Measurements from ENCODE around the gene SLC41A1. TPM values are rescaled to one million over a fixed set of nuclear protein-coding genes. Genes with fewer than 3 reads are reported as not detected.

The SLC41A1 gene
- polyA plus RNA-seq, 1 of the 3 experiments (the other 2 are of a cell fraction): 18.3 TPM

GRCh38 chr1:205743977-205744376, 69.0 kb downstream of the SLC41A1 start:
- TF ChIP-seq RCOR1 (IDR thresholded peaks at IDR 0.05; ENCODE audit: low read length) (no peak), MEF2A (IDR thresholded peaks at IDR 0.05; ENCODE audit: borderline replicate concordance, low read depth) (no peak), GABPA (IDR thresholded peaks at IDR 0.05; ENCODE audit: low read depth) (no peak)
- Histone ChIP-seq H3K9ac (no peak overlapping the region), H3K36me3 (replicated peaks in 1 of 2; ENCODE audit: control insufficient read depth in 1 of 2, insufficient read depth in 2 of 2, low read length in 1 of 2) (peaks cover 14 to 41% of the 10 kb centered on the region in 2 experiments), H3K4me1 (ENCODE audit: control insufficient read depth in 1 of 2, insufficient read depth in 2 of 2, low read depth in 1 of 2, low read length in 1 of 2) (peaks cover 15 to 28% of the 10 kb centered on the region in 2 experiments; a peak in 3 of 4 replicates), H3K9me3 (no peaks in the 10 kb centered on the region), H3K9me2 (no peaks in the 10 kb centered on the region), H3F3A (replicated peaks; ENCODE audit: insufficient read depth) (peaks cover 20% of the 10 kb centered on the region), H3K27ac (ENCODE audit: low read depth in 2 of 2, low read length in 1 of 2) (no peak overlapping the region), H3K4me3 (ENCODE audit: low read depth in 2 of 2, low read length in 1 of 2) (no peak overlapping the region), H3K4me2 (no peak overlapping the region), H4K20me1 (ENCODE audit: insufficient read depth) (peaks cover 94% of the 10 kb centered on the region), H3K27me3 (ENCODE audit: insufficient read depth) (no peaks in the 10 kb centered on the region), H3K79me2 (ENCODE audit: insufficient read depth) (peaks cover 100% of the 10 kb centered on the region), H2AFZ (ENCODE audit: low read depth) (no peak overlapping the region)
- POLR2A ChIA-PET: no interaction called here
- no peak for DNase-seq
- WGBS (ENCODE audit: low lambda C conversion rate): 75% methylated on average over 4 of the region's 4 CpGs
- CTCF ChIA-PET: interaction anchor here (1.5 to 3.6 kb wide), 3 partner anchors 33 to 233 kb away, joined by 4 to 20 read pairs (median 8); no protein-coding TSS in a partner anchor

- Histone ChIP-seq H3K27ac (ENCODE audit: low read depth in 2 of 2, low read length in 1 of 2) (no peak overlapping the region), H3F3A (replicated peaks; ENCODE audit: insufficient read depth) (peaks cover 21% of the 10 kb centered on the region), H3K9ac (no peak overlapping the region), H4K20me1 (ENCODE audit: insufficient read depth) (peaks cover 92% of the 10 kb centered on the region), H3K9me3 (no peaks in the 10 kb centered on the region), H3K9me2 (no peaks in the 10 kb centered on the region), H3K27me3 (ENCODE audit: insufficient read depth) (no peaks in the 10 kb centered on the region), H3K4me1 (ENCODE audit: control insufficient read depth in 1 of 2, insufficient read depth in 2 of 2, low read depth in 1 of 2, low read length in 1 of 2) (peaks cover under 1 to 17% of the 10 kb centered on the region in 2 experiments; a peak in 3 of 4 replicates), H3K79me2 (ENCODE audit: insufficient read depth) (peaks cover 100% of the 10 kb centered on the region), H3K4me3 (ENCODE audit: low read depth in 2 of 2, low read length in 1 of 2) (no peak overlapping the region), H3K4me2 (no peak overlapping the region), H3K36me3 (replicated peaks in 1 of 2; ENCODE audit: control insufficient read depth in 1 of 2, insufficient read depth in 2 of 2, low read length in 1 of 2) (peaks cover 7 to 45% of the 10 kb centered on the region in 2 experiments), H2AFZ (ENCODE audit: low read depth) (no peak overlapping the region)
- POLR2A ChIA-PET: no interaction called here
- 90% methylated on average over 1 of the region's 1 CpG for WGBS (ENCODE audit: low lambda C conversion rate)
- DNase-seq: no peak
- CTCF ChIA-PET: interaction anchor here (1.0 kb wide), 1 partner anchor 228 kb away, joined by 4 read pairs; no protein-coding TSS in a partner anchor
- TF ChIP-seq POLR2AphosphoS5 (IDR thresholded peaks at IDR 0.05; ENCODE audit: low read depth, low read length) (no peak), RCOR1 (IDR thresholded peaks at IDR 0.05; ENCODE audit: low read length) (no peak), GABPA (IDR thresholded peaks at IDR 0.05; ENCODE audit: low read depth) (no peak), JUND (IDR thresholded peaks at IDR 0.05) (no peak), IRF3 (IDR thresholded peaks at IDR 0.05; ENCODE audit: low read depth, low read length) (no peak), ELF1 (IDR thresholded peaks at IDR 0.05) (no peak), RXRA (IDR thresholded peaks at IDR 0.05; ENCODE audit: borderline replicate concordance, low read depth) (no peak), RAD21 (IDR thresholded peaks at IDR 0.05; ENCODE audit: low read length) (no peak)
Measured at GRCh38 chr1:205741681-205742080, 71.3 kb downstream of the SLC41A1 start.

DNA sequence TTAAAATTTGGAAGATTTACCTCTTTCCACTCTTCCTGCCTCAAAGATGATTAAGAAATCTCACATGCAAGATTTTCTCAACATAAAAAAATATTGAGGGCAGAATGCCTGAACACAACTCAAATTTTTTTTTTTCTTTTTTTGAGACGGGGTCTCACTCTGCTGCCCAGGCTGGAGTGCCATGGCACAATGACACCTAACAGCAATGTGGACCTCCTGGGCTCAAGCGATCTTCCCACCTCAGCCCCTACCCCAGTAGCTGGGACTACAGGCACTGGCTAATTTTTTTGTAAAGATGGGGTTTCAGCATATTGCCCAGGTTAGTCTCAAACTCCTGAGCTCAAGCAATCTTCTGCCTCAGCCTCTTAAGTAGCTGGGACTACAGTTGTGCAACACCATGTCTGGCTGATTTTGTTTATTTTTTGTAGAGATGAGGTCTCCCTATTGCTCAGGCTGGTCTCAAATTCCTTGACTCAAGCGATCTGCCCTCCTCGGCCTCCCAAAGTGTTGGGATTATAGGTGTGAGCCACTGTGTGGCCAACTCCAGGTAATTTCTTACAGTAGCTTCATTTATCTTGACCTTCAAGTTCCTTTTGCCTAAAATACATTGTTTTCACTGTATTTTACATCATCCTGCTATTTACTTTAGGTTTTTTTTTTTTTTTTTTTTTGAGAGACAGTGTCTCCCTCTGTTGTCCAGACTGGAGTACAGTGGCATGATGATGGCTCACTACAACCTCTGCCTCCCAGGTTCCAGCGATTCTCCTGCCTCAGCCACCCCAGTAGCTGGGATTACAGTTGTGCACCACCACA, 73.4 kb downstream of the SLC41A1 start:
- Histone ChIP-seq H3K9ac (no peak overlapping the region), H4K20me1 (ENCODE audit: insufficient read depth) (peaks cover 92% of the 10 kb centered on the region), H3K4me3 (ENCODE audit: low read depth in 2 of 2, low read length in 1 of 2) (no peak overlapping the region), H3K36me3 (replicated peaks in 1 of 2; ENCODE audit: control insufficient read depth in 1 of 2, insufficient read depth in 2 of 2, low read length in 1 of 2) (peaks cover 15 to 60% of the 10 kb centered on the region in 2 experiments), H3K27ac (ENCODE audit: low read depth in 2 of 2, low read length in 1 of 2) (0 out of 4 replicates have a peak overlapping the region, but pooled peaks of 1 of the 2 experiments have one; percentile 8), H3K27me3 (ENCODE audit: insufficient read depth) (no peaks in the 10 kb centered on the region), H3K79me2 (ENCODE audit: insufficient read depth) (peaks cover 100% of the 10 kb centered on the region), H3K9me2 (no peaks in the 10 kb centered on the region), H3K4me1 (ENCODE audit: control insufficient read depth in 1 of 2, insufficient read depth in 2 of 2, low read depth in 1 of 2, low read length in 1 of 2) (no peaks in the 10 kb centered on the region; a peak in 1 of 4 replicates), H2AFZ (ENCODE audit: low read depth) (no peak overlapping the region), H3F3A (replicated peaks; ENCODE audit: insufficient read depth) (peaks cover 39% of the 10 kb centered on the region), H3K4me2 (no peak overlapping the region), H3K9me3 (no peaks in the 10 kb centered on the region)
- DNase-seq: no peak
- ChIA-PET POLR2A (interaction anchor here (1.3 kb wide), 1 partner anchor 10 kb away, joined by 5 read pairs; the partner anchor contains the start of gene NUCKS1), CTCF (interaction anchor here (0.7 to 1.8 kb wide), 7 partner anchors 9 to 82 kb away, joined by 3 to 5 read pairs (median 5); no protein-coding TSS in a partner anchor)
- WGBS (ENCODE audit: low lambda C conversion rate): 73% methylated on average over 5 of the region's 5 CpGs
- TF ChIP-seq RCOR1 (IDR thresholded peaks at IDR 0.05; ENCODE audit: low read length): no peak
- TF ChIP-seq CTCF (IDR thresholded peaks at IDR 0.05): peak; percentile 39

Measured in SK-N-SH (cell line).